WERI-Rb-1 (cell line): ENCODE data around the gene GALNT17.

Experiments used
- DNase-seq: peaks from one replicate; pipeline ENCODE4 v3.0.0-alpha.2; 2020
- H3K27ac ChIP-seq: fragments of 250-450 bp; sonication (Bioruptor Pico); 2 replicates; pipeline ENCODE4 v1.5.1; 2020; ENCODE audit warnings: mild to moderate bottlenecking, moderate library complexity
- H3K27me3 ChIP-seq: fragments of 250-450 bp; sonication (Bioruptor Pico); 2 replicates; pipeline ENCODE4 v1.5.1; 2021; ENCODE audit warnings: mild to moderate bottlenecking, low read depth, moderate library complexity; ENCODE audit not compliant: insufficient read depth, severe bottlenecking
- H3K36me3 ChIP-seq: fragments of 250-450 bp; sonication (Bioruptor Pico); 2 replicates; pipeline ENCODE4 v1.5.1; 2020; ENCODE audit warnings: mild to moderate bottlenecking, moderate library complexity
- H3K4me3 ChIP-seq: 2 replicates; pipeline ENCODE4 v1.5.1; 2011; ENCODE audit warnings: low read depth, mild to moderate bottlenecking, control low read depth, low read length
- H3K9me3 ChIP-seq: fragments of 250-450 bp; sonication (Bioruptor Pico); 2 replicates; pipeline ENCODE4 v1.5.1; 2021; ENCODE audit warnings: mild to moderate bottlenecking, moderate library complexity; ENCODE audit not compliant: severe bottlenecking
- TF ChIP-seq, protein P1 (sequence below): IDR thresholded peaks from 2 replicates; pipeline ENCODE4 v1.5.1; 2011; ENCODE audit warnings: low read depth, mild to moderate bottlenecking, control low read depth, inconsistent platforms, low read length

GALNT17 gene

GRCh38 chr7:71290452-71290851, 158.5 kb downstream of the GALNT17 start:
- TF ChIP-seq, protein P1, sequence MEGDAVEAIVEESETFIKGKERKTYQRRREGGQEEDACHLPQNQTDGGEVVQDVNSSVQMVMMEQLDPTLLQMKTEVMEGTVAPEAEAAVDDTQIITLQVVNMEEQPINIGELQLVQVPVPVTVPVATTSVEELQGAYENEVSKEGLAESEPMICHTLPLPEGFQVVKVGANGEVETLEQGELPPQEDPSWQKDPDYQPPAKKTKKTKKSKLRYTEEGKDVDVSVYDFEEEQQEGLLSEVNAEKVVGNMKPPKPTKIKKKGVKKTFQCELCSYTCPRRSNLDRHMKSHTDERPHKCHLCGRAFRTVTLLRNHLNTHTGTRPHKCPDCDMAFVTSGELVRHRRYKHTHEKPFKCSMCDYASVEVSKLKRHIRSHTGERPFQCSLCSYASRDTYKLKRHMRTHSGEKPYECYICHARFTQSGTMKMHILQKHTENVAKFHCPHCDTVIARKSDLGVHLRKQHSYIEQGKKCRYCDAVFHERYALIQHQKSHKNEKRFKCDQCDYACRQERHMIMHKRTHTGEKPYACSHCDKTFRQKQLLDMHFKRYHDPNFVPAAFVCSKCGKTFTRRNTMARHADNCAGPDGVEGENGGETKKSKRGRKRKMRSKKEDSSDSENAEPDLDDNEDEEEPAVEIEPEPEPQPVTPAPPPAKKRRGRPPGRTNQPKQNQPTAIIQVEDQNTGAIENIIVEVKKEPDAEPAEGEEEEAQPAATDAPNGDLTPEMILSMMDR = no peak
- Histone ChIP-seq H3K9me3 (no peaks in the 10 kb centered on the region), H3K27ac (no peak overlapping the region), H3K4me3 (no peak overlapping the region), H3K36me3 (no peaks in the 10 kb centered on the region), H3K27me3 (no peaks in the 10 kb centered on the region)
- no peak for DNase-seq

DNA sequence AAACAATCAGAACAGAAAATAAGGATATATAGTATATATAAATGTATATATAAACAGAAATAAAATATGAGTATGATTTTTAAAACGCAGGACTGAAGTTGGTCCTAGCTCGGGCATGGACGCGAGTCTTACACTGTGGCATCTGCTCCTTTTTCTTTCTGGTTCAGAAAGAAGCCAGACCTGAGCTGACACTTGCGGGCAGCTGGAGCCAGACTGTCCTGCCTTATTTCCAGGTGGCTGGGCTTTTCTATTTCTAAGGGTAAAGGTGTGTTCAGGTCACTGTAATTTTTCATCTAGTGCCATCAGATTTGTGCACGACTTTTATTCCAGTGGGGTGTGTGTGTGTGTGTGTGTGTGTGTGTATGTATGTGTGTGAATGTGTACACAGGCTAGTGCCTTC, 166.4 kb downstream of the GALNT17 start:
- Histone ChIP-seq H3K27me3 (no peaks in the 10 kb centered on the region), H3K9me3 (no peaks in the 10 kb centered on the region), H3K27ac (no peak overlapping the region), H3K36me3 (no peaks in the 10 kb centered on the region), H3K4me3 (no peak overlapping the region)
- peak; percentile 10 for DNase-seq
- TF ChIP-seq, protein P1 = no peak

- Histone ChIP-seq H3K27me3 (no peaks in the 10 kb centered on the region), H3K4me3 (no peak overlapping the region), H3K27ac (no peak overlapping the region), H3K9me3 (no peaks in the 10 kb centered on the region), H3K36me3 (no peaks in the 10 kb centered on the region)
- TF ChIP-seq, protein P1 = no peak
- no peak for DNase-seq
Measured at GRCh38 chr7:71300086-71300485, 168.1 kb downstream of the GALNT17 start.

- no peaks in the 10 kb centered on the region for H3K27me3 ChIP-seq
- no peaks in the 10 kb centered on the region for H3K9me3 ChIP-seq
- H3K4me3 ChIP-seq = no peak overlapping the region
- no peak for DNase-seq
- TF ChIP-seq, protein P1 = no peak
- H3K36me3 ChIP-seq = no peaks in the 10 kb centered on the region
- no peak overlapping the region for H3K27ac ChIP-seq
Measured at GRCh38 chr7:71300603-71301002, 168.7 kb downstream of the GALNT17 start.

GRCh38 chr7:71301167-71301566, 169.2 kb downstream of the GALNT17 start:
- TF ChIP-seq, protein P1 = no peak
- Histone ChIP-seq H3K27ac (no peak overlapping the region), H3K36me3 (no peaks in the 10 kb centered on the region), H3K9me3 (no peaks in the 10 kb centered on the region), H3K4me3 (no peak overlapping the region), H3K27me3 (no peaks in the 10 kb centered on the region)
- no peak for DNase-seq

DNA sequence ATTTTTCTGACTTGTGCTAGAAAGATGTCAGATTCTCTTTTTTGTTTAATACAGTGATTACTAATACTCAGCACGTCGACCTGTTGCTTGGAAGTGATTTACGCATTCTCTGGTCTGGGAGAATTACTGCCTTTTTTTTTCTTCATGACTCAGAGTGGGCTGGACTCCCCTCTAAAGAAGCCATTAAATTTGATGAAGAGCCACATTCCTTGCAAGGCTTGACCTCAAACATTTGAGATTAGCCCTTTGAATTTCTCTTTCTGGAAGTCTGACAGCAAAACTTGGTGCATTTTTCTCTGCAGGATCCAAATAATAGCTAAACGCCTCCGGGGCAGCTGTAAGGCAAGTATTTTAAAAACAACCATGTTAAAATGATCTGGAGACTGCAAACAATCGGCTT, 171.6 kb downstream of the GALNT17 start:
- no peaks in the 10 kb centered on the region for H3K27me3 ChIP-seq
- no peak overlapping the region for H3K4me3 ChIP-seq
- H3K27ac ChIP-seq = no peak overlapping the region
- H3K36me3 ChIP-seq = no peaks in the 10 kb centered on the region
- DNase-seq = no peak
- TF ChIP-seq, protein P1 = no peak
- H3K9me3 ChIP-seq = no peaks in the 10 kb centered on the region
